HG03108 (cell line): ENCODE results near the gene MED28.

ENCODE experiments used
- ATAC-seq: cut with Tn5 transposase; IDR thresholded peaks from one replicate; pipeline ENCODE4 v1.9.1; 2021; ENCODE audit warnings: moderate library complexity; ENCODE audit not compliant: unreplicated experiment

MED28 gene

DNA sequence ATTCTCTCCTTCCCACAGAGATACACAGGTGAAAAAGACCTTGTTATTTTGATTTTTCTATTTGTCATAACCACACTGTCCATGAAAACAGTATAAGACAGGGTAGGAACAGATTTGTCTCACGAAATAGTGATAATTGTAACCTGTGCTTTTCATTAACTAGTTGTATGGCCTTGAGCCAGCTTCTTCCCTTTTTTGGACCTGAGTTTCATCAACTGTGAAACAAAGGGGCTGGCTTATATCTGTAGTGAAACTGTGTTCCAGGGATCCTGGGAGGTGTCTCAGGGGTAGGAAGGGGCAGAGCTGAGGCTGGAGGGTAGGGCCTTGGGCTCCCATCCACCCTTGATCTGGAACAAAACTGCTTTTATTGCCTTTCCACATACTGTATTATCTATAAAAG is 50.9 kb downstream of the MED28 start:
- no peak for ATAC-seq

DNA sequence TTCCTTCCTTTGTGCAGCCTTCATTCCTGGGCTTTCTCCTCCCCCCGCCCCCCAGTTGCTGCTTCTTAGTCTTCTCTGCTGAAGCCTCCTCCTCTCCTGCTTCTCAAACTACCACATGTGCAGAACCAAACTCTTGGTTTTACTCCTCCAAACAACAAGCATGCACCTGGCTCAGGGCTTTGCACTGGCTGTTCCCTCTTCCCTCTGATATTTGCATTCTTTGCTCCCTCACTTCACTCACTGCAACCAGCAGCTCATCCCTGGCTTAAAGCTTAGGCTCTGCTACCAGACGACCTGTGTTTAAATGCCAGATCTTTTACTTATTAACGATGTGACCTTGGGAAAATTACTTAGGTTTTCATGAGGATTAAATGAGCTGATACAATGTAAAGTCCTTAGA is 51.4 kb downstream of the MED28 start:
- ATAC-seq = no peak

DNA sequence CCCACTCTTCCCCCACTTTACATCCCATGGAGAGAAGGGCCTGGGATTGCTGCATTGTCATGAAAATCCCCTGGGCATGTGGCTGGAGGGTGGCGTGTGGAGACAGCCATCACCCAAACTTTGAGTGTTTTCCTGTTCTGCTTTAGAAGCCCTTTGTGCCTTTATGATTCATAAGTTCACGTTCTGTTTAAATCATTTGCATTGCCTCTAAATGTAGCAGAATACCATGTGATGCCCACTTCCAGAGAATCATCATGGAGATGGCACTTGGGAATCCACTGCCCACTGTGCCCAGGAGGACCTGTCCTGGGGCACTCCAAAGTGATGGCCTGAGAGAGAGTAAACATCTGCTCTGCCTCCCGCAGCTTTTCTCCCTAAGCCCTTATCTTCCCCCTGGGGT is 52.8 kb downstream of the MED28 start:
- no peak for ATAC-seq

DNA sequence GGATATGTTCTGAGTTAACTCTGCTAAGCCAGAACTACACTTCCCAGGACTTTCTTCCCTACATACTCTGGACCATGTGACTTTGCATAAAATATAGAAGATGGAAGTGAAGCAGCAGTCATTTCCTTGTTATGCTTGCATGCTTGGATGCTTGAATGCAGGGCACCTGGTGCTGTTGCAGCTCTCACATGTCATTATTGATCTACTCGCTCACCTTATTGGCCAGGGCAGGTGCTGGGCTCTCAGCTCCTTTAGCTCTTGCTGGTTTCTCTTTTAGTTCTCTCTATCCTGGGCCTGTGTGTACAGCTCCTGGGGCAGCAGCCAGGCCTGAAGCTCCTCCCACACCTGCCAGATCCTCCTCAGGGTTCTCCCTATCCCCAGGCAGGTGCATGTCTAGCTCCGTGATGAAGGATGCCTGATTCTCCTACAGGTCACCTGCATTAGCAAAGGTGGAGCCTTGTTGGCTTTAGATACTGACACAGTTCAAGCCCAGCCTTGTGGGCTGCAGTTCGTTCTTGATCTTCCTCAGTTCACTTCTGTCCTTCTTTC is 53.3 kb downstream of the MED28 start:
- ATAC-seq = no peak

DNA sequence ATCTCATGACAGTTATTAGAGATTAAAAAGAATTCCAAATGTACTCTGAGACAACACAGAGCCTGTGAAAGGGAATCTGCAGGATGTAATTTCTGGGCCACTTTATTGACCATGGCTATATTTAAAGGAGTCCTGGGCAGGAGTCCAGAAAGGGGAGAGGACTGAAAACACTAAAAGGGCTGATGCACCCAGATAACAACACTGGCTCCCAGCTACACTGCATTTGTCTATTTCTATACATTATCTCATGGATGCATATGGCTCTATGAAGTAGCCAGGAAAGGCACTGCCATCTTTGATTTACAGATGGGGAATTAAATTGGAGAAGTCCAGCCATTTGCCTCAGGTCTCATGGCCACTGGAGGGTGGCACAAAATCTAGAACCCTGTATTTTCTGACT is 56.0 kb downstream of the MED28 start:
- ATAC-seq = no peak

DNA sequence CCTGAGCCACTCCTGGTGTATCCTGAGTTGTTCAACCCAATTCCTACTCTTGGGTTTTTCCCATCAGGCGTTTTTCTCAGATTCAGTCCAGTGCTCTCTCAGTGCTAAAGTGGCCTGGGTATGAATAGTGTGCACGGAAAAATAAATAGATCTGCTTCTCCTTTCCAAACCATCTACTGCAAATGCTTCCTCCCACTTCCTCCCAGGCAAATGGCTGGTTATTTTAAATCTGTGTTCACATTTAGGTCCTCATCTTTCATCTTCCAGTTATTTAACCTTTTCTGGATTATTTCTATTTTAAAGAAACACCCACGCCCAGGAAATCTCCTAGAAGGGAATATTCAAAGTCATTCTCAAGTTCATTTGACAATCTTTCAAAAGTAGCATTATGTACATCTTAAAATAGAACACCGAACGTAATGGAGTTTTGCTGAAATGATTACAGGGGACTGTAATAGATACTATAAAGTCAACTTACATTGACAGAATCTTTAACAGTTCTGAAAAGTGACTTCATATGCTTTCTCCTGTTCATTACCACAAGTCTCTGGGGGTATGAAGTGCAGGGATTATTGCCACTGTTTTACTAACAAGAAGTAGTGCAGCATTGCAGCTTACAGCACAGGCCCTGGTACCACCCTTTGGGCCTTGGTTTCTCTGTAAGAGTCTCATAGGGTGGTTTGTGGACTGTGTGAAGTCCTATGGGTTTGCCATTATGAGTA is 66.3 kb downstream of the MED28 start:
- ATAC-seq = no peak

DNA sequence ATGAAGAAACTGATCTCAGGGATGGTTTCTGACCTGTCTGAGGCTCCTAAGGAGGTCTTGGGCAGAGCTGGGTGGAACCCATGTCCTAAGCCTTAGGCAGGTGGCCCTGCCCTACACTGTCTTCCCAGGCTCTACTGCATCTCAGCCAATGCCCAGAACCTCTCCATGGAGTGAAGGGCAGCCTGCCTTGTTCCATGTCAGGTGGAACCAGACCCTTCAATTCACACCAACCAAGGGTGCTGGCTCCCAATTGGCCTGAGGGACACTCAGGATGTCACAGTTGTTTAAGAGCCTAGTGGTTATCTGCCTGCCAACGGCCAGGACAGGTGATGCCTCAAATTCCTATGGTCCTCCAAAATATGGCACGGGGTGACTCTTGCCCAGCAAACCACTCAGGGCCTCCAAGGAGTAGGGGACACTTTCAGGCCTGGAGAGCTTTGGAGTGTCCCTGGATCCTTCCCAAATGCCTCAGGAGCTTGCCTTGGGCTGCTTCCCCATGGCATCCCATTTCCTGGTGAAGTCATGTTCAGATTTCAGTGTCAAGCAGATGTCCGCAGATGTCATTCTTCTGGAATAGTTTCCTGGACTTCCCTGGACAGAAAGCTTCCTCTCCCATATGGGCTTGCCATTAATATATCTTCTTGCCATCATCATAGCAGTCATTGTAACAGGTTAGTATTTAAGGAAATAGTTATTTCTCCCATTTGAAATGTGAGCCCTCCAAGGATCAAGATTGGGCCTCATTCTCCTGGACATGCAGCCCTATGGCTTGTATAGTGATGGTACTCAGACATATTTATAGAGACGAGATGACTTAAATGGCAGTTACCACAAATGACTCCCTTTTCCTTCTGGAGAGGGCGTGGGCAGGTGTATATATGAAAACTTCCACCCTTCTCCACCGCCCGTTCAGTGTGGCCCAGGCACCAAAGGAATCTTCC is 67.1 kb downstream of the MED28 start:
- ATAC-seq = no peak

DNA sequence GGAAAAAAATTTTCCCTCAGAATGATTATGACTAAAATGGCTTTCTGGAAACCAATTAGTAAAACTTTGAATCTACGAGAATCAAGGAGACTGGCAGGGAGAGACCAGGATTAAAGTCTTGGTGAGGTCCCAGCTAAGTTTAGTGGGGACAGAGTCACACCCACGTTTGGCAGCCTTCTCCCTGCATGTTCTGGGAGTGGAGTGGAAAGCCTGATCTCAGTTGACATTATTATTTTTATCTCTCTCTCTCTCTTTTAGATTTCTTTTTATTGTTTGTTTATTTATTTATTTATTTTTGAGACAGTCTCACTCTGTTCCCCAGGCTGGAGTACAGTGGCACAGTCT is 67.8 kb downstream of the MED28 start:
- no peak for ATAC-seq
